H9 (cell line): ENCODE data around the gene CYP39A1. TPM values are rescaled to one million over a fixed set of nuclear protein-coding genes. Genes with fewer than 3 reads are reported as not detected.

Experiments used
- DNase-seq: peaks from one replicate; pipeline ENCODE4 v3.0.0-alpha.2; 2017
- H2AFZ ChIP-seq: one replicate; pipeline ENCODE4 v1.6.1; 2013; ENCODE audit warnings: mild to moderate bottlenecking, low read length, control low read depth, moderate library complexity
- H2AK5ac ChIP-seq: 2 replicates; pipeline ENCODE4 v1.6.1; 2013; ENCODE audit warnings: low read length, control low read depth, mixed read lengths; ENCODE audit not compliant: insufficient read length
- H2BK120ac ChIP-seq: one replicate; pipeline ENCODE4 v1.6.1; 2013; ENCODE audit warnings: low read depth, mild to moderate bottlenecking, low read length, control low read depth, inconsistent platforms; ENCODE audit not compliant: poor library complexity, severe bottlenecking
- H2BK12ac ChIP-seq: 2 replicates; pipeline ENCODE4 v1.6.1; 2013; ENCODE audit warnings: low read length, control low read depth, mixed read lengths, low read depth; ENCODE audit not compliant: insufficient read length
- H2BK15ac ChIP-seq: 2 replicates; pipeline ENCODE4 v1.6.1; 2013; ENCODE audit warnings: low read depth, low read length, control low read depth
- H2BK20ac ChIP-seq: one replicate; pipeline ENCODE4 v1.6.1; 2013; ENCODE audit warnings: low read depth, mild to moderate bottlenecking, low read length, control low read depth, inconsistent platforms; ENCODE audit not compliant: poor library complexity, severe bottlenecking
- H2BK5ac ChIP-seq: 2 replicates; pipeline ENCODE4 v1.6.1; 2013; ENCODE audit warnings: low read length, control low read depth, mixed read lengths; ENCODE audit not compliant: insufficient read length
- H3K14ac ChIP-seq: 2 replicates; pipeline ENCODE4 v1.6.1; 2013; ENCODE audit warnings: low read length, control low read depth; ENCODE audit not compliant: insufficient read depth
- H3K18ac ChIP-seq: 2 replicates; pipeline ENCODE4 v1.6.1; 2013; ENCODE audit warnings: low read depth, mild to moderate bottlenecking, mixed read lengths, low read length, control low read depth; ENCODE audit not compliant: insufficient read length
- H3K23ac ChIP-seq: 2 replicates; pipeline ENCODE4 v1.6.1; 2013; ENCODE audit warnings: low read length, control low read depth, mixed read lengths, low read depth; ENCODE audit not compliant: insufficient read length
- H3K23me2 ChIP-seq: 2 replicates; pipeline ENCODE4 v1.6.1; 2013; ENCODE audit warnings: low read depth, mild to moderate bottlenecking, mixed read lengths, low read length, control low read depth; ENCODE audit not compliant: insufficient read length, poor library complexity, severe bottlenecking
- H3K27ac ChIP-seq: 2 replicates; pipeline ENCODE4 v1.5.1; 2013; ENCODE audit warnings: low read length, control low read depth, mixed read lengths, low read depth; ENCODE audit not compliant: insufficient read length
- H3K27me3 ChIP-seq: 2 replicates; pipeline ENCODE4 v1.6.1; 2013; ENCODE audit warnings: low read length, control low read depth, inconsistent platforms; ENCODE audit not compliant: insufficient read depth
- H3K4ac ChIP-seq: 2 replicates; pipeline ENCODE4 v1.6.1; 2013; ENCODE audit warnings: low read depth, mild to moderate bottlenecking, control low read depth, inconsistent platforms, low read length, moderate library complexity
- H3K4me1 ChIP-seq: 2 replicates; pipeline ENCODE4 v1.6.1; 2013; ENCODE audit warnings: low read length, control low read depth, inconsistent platforms; ENCODE audit not compliant: insufficient read depth
- H3K4me2 ChIP-seq: 2 replicates; pipeline ENCODE4 v1.6.1; 2013; ENCODE audit warnings: low read length, control low read depth, mixed read lengths; ENCODE audit not compliant: insufficient read length, insufficient read depth
- H3K56ac ChIP-seq: 2 replicates; pipeline ENCODE4 v1.6.1; 2013; ENCODE audit warnings: low read depth, mild to moderate bottlenecking, mixed read lengths, low read length, control low read depth; ENCODE audit not compliant: insufficient read length
- H3K79me1 ChIP-seq: 2 replicates; pipeline ENCODE4 v1.6.1; 2013; ENCODE audit warnings: low read depth, mild to moderate bottlenecking, moderate library complexity, low read length, control low read depth, inconsistent platforms; ENCODE audit not compliant: insufficient read depth, poor library complexity, severe bottlenecking
- H3K79me2 ChIP-seq: 2 replicates; pipeline ENCODE4 v1.6.1; 2013; ENCODE audit warnings: low read length, control low read depth, inconsistent platforms; ENCODE audit not compliant: insufficient read depth
- H3K9ac ChIP-seq: 2 replicates; pipeline ENCODE4 v1.6.1; 2013; ENCODE audit warnings: low read length, control low read depth, mixed read lengths; ENCODE audit not compliant: insufficient read length; ENCODE audit errors: extremely low read depth
- H3K9me3 ChIP-seq: one replicate; pipeline ENCODE4 v1.6.1; 2013; ENCODE audit warnings: low read depth, low read length, inconsistent platforms; ENCODE audit not compliant: control insufficient read depth
- H3T11ph ChIP-seq: one replicate; pipeline ENCODE4 v1.6.1; 2013; ENCODE audit warnings: mild to moderate bottlenecking, low read length, control low read depth, inconsistent platforms
- H4K20me1 ChIP-seq: one replicate; pipeline ENCODE4 v1.6.1; 2013; ENCODE audit not compliant: control insufficient read depth, insufficient read length, insufficient read depth
- H4K5ac ChIP-seq: 2 replicates; pipeline ENCODE4 v1.6.1; 2013; ENCODE audit warnings: low read depth, mild to moderate bottlenecking, mixed read lengths, low read length, control low read depth; ENCODE audit not compliant: insufficient read length
- H4K8ac ChIP-seq: replicated peaks from 2 replicates; pipeline ENCODE4 v1.6.1; 2013; ENCODE audit warnings: low read length, control low read depth, mixed read lengths, low read depth; ENCODE audit not compliant: insufficient read length
- H4K91ac ChIP-seq: 2 replicates; pipeline ENCODE4 v1.6.1; 2013; ENCODE audit warnings: low read depth, mild to moderate bottlenecking, moderate library complexity, mixed read lengths, low read length, control low read depth; ENCODE audit not compliant: insufficient read length
- H3K27ac Mint-ChIP-seq, 3 experiments: 2 replicates in 2 of 3; 3 replicates in 1 of 3; pipeline ENCODE4 v1.8.0; 2020 to 2021; ENCODE audit warnings: mixed read lengths in 3 of 3, mild to moderate bottlenecking in 1 of 3, moderate library complexity in 1 of 3
- H3K27me3 Mint-ChIP-seq: 2 replicates; pipeline ENCODE4 v1.8.0; 2021; ENCODE audit warnings: low read depth, mild to moderate bottlenecking, moderate library complexity, mixed read lengths
- H3K36me3 Mint-ChIP-seq, 3 experiments: 2 replicates in 2 of 3; 3 replicates in 1 of 3; pipeline ENCODE4 v1.8.0; 2020 to 2021; ENCODE audit warnings: low read depth in 3 of 3, mixed read lengths in 3 of 3; ENCODE audit not compliant: insufficient read depth in 1 of 3
- H3K4me1 Mint-ChIP-seq, 2 experiments: 2 replicates each; pipeline ENCODE4 v1.8.0; 2020; ENCODE audit warnings: mixed read lengths in 2 of 2
- H3K4me3 Mint-ChIP-seq, 2 experiments: 2 replicates in 1 of 2; 3 replicates in 1 of 2; pipeline ENCODE4 v1.8.0; 2020 to 2021; ENCODE audit warnings: mild to moderate bottlenecking in 2 of 2, mixed read lengths in 2 of 2, moderate library complexity in 1 of 2
- H3K9me3 Mint-ChIP-seq, 2 experiments: 2 replicates in 1 of 2; 3 replicates in 1 of 2; pipeline ENCODE4 v1.8.0; 2020; ENCODE audit warnings: mild to moderate bottlenecking in 2 of 2, mixed read lengths in 2 of 2, moderate library complexity in 1 of 2
- WGBS: extraction: QIAGEN DNeasy Blood & Tissue Kit; methylation state at CpG from one replicate; pipeline ENCODE4 v1.1.7; 2013; ENCODE audit warnings: missing lambda C conversion rate, low lambda C conversion rate, mixed read lengths; ENCODE audit not compliant: insufficient read length; ENCODE audit errors: extremely low coverage; 5-methylcytosine and 5-hydroxymethylcytosine counted together
- total RNA-seq: library from RNA; stranded (reverse); gene quantifications from 2 replicates; pipeline ENCODE4 v1.2.1, GENCODE V29; 2021
- TF ChIP-seq, protein P1 (sequence below): fragments of 200-600 bp; sonication (generic); conservative IDR thresholded peaks from 3 replicates; pipeline ENCODE4 v1.8.0; 2021; ENCODE audit warnings: antibody characterized with exemption, mild to moderate bottlenecking

Gene CYP39A1
- total RNA-seq, 1 experiment from 2014 or later, result 0.50 TPM

- TF ChIP-seq, protein P1, sequence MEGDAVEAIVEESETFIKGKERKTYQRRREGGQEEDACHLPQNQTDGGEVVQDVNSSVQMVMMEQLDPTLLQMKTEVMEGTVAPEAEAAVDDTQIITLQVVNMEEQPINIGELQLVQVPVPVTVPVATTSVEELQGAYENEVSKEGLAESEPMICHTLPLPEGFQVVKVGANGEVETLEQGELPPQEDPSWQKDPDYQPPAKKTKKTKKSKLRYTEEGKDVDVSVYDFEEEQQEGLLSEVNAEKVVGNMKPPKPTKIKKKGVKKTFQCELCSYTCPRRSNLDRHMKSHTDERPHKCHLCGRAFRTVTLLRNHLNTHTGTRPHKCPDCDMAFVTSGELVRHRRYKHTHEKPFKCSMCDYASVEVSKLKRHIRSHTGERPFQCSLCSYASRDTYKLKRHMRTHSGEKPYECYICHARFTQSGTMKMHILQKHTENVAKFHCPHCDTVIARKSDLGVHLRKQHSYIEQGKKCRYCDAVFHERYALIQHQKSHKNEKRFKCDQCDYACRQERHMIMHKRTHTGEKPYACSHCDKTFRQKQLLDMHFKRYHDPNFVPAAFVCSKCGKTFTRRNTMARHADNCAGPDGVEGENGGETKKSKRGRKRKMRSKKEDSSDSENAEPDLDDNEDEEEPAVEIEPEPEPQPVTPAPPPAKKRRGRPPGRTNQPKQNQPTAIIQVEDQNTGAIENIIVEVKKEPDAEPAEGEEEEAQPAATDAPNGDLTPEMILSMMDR, result no peak
- Histone ChIP-seq H3K4me2 (no peak overlapping the region), H3K27ac (no peak overlapping the region), H4K91ac (no peak overlapping the region), H2BK15ac (no peak overlapping the region), H4K5ac (no peak overlapping the region), H3K4ac (no peak overlapping the region), H2BK5ac (no peak overlapping the region), H4K8ac (no peak overlapping the region), H3K14ac (no peak overlapping the region), H3T11ph (no peak overlapping the region), H2BK120ac (no peak overlapping the region), H3K79me2 (no peaks in the 10 kb centered on the region), H3K27me3 (no peaks in the 10 kb centered on the region), H3K23ac (no peak overlapping the region), H3K79me1 (no peaks in the 10 kb centered on the region), H4K20me1 (no peaks in the 10 kb centered on the region), H3K4me1 (no peaks in the 10 kb centered on the region), H3K56ac (no peak overlapping the region), H2AK5ac (no peak overlapping the region), H2BK20ac (no peak overlapping the region), H3K18ac (no peak overlapping the region), H2BK12ac (no peak overlapping the region), H2AFZ (no peak overlapping the region), H3K23me2 (no peaks in the 10 kb centered on the region), H3K9me3 (no peaks in the 10 kb centered on the region), H3K9ac (no peak overlapping the region)
- no CpG with 5 or more reads among the region's 6 CpGs for WGBS
- Mint-ChIP-seq H3K4me3 (no peak overlapping the region), H3K9me3 (no peaks in the 10 kb centered on the region), H3K36me3 (peaks cover 0 to 2% (median 0%) of the 10 kb centered on the region in 3 experiments; a peak in 2 of 7 replicates), H3K27me3 (no peaks in the 10 kb centered on the region), H3K27ac (no peak overlapping the region), H3K4me1 (peaks cover 8 to 9% of the 10 kb centered on the region in 2 experiments; a peak in 3 of 4 replicates)
- DNase-seq, result no peak
Observed at GRCh38 chr6:46635462-46635861, 17.2 kb downstream of the CYP39A1 start.
